Testis (tissue), 2 donors: ENCODE measurements around the gene HOXB3.

Experiments used
- CTCF ChIP-seq, 3 experiments: fragments of 450-650 bp in 2 of 3; fragments of 200-600 bp in 1 of 3; sonication (generic) in 1 of 3; IDR thresholded peaks; one replicate each; pipeline ENCODE4 v1.5.1; 2016 to 2019; ENCODE audit warnings: antibody characterized with exemption in 3 of 3, mild to moderate bottlenecking in 2 of 3, moderate library complexity in 1 of 3
- POLR2A ChIP-seq: fragments of 450-650 bp; IDR thresholded peaks from one replicate; pipeline ENCODE4 v1.6.1; 2017; ENCODE audit warnings: antibody characterized with exemption, mild to moderate bottlenecking, moderate library complexity

- TF ChIP-seq CTCF (IDR thresholded peaks at IDR 0.05) (no peak), POLR2A (no peak)
Observed at GRCh38 chr17:48539177-48539576, 50.9 kb downstream of the HOXB3 start.
